ENCODE data around the gene RASSF8. TPM values are rescaled to one million over a fixed set of nuclear protein-coding genes. Genes with fewer than 3 reads are reported as not detected.

Gene RASSF8, protein sequence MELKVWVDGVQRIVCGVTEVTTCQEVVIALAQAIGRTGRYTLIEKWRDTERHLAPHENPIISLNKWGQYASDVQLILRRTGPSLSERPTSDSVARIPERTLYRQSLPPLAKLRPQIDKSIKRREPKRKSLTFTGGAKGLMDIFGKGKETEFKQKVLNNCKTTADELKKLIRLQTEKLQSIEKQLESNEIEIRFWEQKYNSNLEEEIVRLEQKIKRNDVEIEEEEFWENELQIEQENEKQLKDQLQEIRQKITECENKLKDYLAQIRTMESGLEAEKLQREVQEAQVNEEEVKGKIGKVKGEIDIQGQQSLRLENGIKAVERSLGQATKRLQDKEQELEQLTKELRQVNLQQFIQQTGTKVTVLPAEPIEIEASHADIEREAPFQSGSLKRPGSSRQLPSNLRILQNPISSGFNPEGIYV
- total RNA-seq (2014; rRNA removed; shearing (Covaris generic)): not detected in 2 replicates
- not detected in 2 replicates for total RNA-seq (2022)
- percentile 9 among the genes with signal in this experiment for Bru-seq, nascent RNA
- BruChase-seq, experiment 1, labeled RNA remaining after a 6-hour chase: percentile 6 among the genes with signal in this experiment
- percentile 10 among the genes with signal in this experiment for BruChase-seq, experiment 2, labeled RNA remaining after a 2-hour chase
- long read RNA-seq: 0 reads

DNA sequence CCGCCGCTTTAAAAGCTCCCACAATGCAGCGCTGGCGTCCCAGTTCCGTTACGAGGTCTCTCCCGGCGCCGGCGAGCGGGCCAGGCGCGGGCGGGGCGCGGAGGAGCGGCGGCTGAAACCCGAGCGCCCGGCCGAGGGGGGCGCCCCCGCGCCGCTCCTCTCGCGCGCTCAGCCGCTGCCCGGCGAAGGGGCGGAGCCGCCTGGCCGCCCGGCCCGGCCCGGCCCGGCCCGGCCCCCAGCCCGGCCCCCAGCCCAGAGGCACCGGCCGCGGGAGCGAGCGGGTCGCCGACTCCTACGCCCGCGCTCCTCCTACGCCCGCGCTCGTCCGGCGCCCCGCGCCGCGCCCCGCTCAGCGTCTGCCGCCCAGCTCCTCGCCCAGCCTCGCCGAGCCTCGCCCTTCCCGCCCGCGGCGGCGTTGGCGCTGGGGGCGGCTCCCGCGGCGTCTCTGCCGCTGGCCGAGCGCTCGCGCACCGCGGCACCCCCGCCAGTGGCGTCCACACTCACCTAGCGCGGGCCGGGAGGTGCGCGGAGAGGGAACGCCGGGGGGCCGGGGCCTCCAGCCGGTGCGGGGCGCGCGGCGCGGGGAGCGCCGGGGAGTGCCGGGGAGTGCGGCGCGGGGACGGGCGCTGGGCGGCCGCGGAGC, at the start of gene RASSF8:
TSS of gene RASSF8 (plus strand) at position 255 of the 643 bp plus-strand sequence. CDS start 96,662 bp downstream, outside the sequence.
- TF ChIP-seq, protein P1, sequence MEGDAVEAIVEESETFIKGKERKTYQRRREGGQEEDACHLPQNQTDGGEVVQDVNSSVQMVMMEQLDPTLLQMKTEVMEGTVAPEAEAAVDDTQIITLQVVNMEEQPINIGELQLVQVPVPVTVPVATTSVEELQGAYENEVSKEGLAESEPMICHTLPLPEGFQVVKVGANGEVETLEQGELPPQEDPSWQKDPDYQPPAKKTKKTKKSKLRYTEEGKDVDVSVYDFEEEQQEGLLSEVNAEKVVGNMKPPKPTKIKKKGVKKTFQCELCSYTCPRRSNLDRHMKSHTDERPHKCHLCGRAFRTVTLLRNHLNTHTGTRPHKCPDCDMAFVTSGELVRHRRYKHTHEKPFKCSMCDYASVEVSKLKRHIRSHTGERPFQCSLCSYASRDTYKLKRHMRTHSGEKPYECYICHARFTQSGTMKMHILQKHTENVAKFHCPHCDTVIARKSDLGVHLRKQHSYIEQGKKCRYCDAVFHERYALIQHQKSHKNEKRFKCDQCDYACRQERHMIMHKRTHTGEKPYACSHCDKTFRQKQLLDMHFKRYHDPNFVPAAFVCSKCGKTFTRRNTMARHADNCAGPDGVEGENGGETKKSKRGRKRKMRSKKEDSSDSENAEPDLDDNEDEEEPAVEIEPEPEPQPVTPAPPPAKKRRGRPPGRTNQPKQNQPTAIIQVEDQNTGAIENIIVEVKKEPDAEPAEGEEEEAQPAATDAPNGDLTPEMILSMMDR (conservative IDR thresholded peaks at IDR 0.05; ENCODE audit: low read length): no peak
- no peak for TF ChIP-seq EZH2phosphoT487 (IDR thresholded peaks at IDR 0.05; ENCODE audit: borderline replicate concordance, low read depth, low read length)
- no peak within 1 kb of the TSS for H3K27ac ChIP-seq (ENCODE audit: low read depth, low read length, poor library complexity, severe bottlenecking)
- ChIA-PET CTCF (ENCODE audit: unreplicated experiment) (no interaction called here), POLR2A (no interaction called here)
- no peak within 1 kb of the TSS for H3K4me3 ChIP-seq (ENCODE audit: low read depth, low read length, poor library complexity, severe bottlenecking)
- BruUV-seq (replicated peaks): no TSS peak
- H3K79me2 ChIP-seq (ENCODE audit: insufficient read depth, low read depth, low read length): no peaks in the 10 kb centered on the region
- no peaks in the 10 kb centered on the region for H3K4me1 ChIP-seq (ENCODE audit: insufficient read depth, low read length, poor library complexity, severe bottlenecking)
- H2AFZ ChIP-seq (ENCODE audit: low read length): no peak within 1 kb of the TSS
- no peaks in the 10 kb centered on the region for H4K20me1 ChIP-seq (ENCODE audit: insufficient read depth, low read length)
- no peaks in the 10 kb centered on the region for H3K9me2 ChIP-seq (ENCODE audit: insufficient read depth, low read length)
- H3K36me3 ChIP-seq (ENCODE audit: insufficient read depth, low read length): no peaks in the 10 kb centered on the region
- no peaks in the 10 kb centered on the region for H3K9me3 ChIP-seq (ENCODE audit: low read length)
- no peak for DNase-seq (ENCODE audit: low spot score)
- no peak within 1 kb of the TSS for H3K4me2 ChIP-seq (ENCODE audit: low read length)
- intact Hi-C loops (cut with micrococcal nuclease; ENCODE audit: unreplicated experiment): no loop called here

DNA sequence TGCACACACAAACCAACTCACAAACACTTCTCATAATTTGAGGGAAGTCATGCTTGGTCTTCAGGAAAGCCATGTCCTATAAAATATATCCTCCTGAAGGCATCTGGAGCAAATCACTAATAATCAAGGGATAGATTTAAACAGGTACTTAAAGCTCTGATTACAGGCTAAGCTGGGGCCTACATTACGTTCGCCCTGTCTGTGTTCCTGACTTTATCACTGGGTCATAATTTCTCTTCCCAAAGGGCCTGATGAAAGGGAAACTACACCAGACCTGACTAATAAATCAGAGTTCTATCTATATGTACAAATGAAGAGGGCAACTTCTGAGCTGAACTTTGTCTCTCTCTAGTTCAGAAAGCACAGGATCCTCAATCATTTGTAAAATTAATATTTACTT, 43.9 kb upstream of the RASSF8 start:
- no peaks in the 10 kb centered on the region for H3K9me3 ChIP-seq (ENCODE audit: low read length)
- no TSS peak for BruUV-seq (replicated peaks)
- no peaks in the 10 kb centered on the region for H4K20me1 ChIP-seq (ENCODE audit: insufficient read depth, low read length)
- H3K4me1 ChIP-seq (ENCODE audit: insufficient read depth, low read length, poor library complexity, severe bottlenecking): no peaks in the 10 kb centered on the region
- intact Hi-C loops (cut with micrococcal nuclease; ENCODE audit: unreplicated experiment): no loop called here
- H3K79me2 ChIP-seq (ENCODE audit: insufficient read depth, low read depth, low read length): no peaks in the 10 kb centered on the region
- H3K27ac ChIP-seq (ENCODE audit: low read depth, low read length, poor library complexity, severe bottlenecking): no peak overlapping the region
- DNase-seq (ENCODE audit: low spot score): no peak
- H3K9me2 ChIP-seq (ENCODE audit: insufficient read depth, low read length): no peaks in the 10 kb centered on the region
- ChIA-PET CTCF (ENCODE audit: unreplicated experiment) (no interaction called here), POLR2A (interaction anchor here (0.6 to 1.8 kb wide), 4 partner anchors 9 to 112 kb away, joined by 3 to 9 read pairs (median 3); no protein-coding TSS in a partner anchor)
- TF ChIP-seq EZH2phosphoT487 (IDR thresholded peaks at IDR 0.05; ENCODE audit: borderline replicate concordance, low read depth, low read length): no peak
- TF ChIP-seq, protein P1 (conservative IDR thresholded peaks at IDR 0.05; ENCODE audit: low read length): no peak
- no peaks in the 10 kb centered on the region for H3K36me3 ChIP-seq (ENCODE audit: insufficient read depth, low read length)
- no peak overlapping the region for H2AFZ ChIP-seq (ENCODE audit: low read length)
- H3K4me2 ChIP-seq (ENCODE audit: low read length): no peak overlapping the region
- H3K4me3 ChIP-seq (ENCODE audit: low read depth, low read length, poor library complexity, severe bottlenecking): no peak overlapping the region

Measured in OCI-LY7 (cell line).